Thyroid gland (tissue), 4 donors: ENCODE data around the gene ATAD2B.

Experiments used
- POLR2A ChIP-seq, 2 donors: fragments of 450-650 bp; IDR thresholded peaks; one replicate each; pipeline ENCODE4 v1.6.1; 2017; ENCODE audit warnings: antibody characterized with exemption in 2 of 2, mild to moderate bottlenecking in 2 of 2, moderate library complexity in 1 of 2
- TF ChIP-seq, protein P1 (sequence below), 6 experiments: fragments of 200-600 bp in 3 of 6; fragments of 450-650 bp in 3 of 6; sonication (generic) in 3 of 6; IDR thresholded peaks; one replicate each; pipeline ENCODE4 v1.5.1; 2016 to 2019; ENCODE audit warnings: antibody characterized with exemption in 6 of 6, mild to moderate bottlenecking in 2 of 6, inconsistent platforms in 1 of 6, moderate library complexity in 1 of 6

DNA sequence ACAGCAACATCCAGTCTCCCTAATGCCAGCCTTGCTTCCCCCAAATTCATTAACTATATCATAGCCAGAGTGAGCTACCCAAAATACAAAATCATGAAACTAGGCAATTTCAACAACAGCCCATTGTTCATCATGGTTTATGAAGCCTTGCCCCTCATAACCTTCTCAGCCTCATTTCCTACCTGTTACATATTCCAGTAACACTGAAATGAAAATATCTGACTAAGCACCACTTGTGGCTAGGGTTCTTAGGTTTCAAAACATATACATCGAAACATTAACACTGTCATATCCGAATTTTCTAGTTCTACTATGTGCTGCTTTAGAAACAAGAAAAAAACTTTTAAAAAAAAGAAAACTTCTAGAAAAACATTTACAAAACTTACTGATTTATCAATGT, 59.5 kb downstream of the ATAD2B start:
- TF ChIP-seq, protein P1, sequence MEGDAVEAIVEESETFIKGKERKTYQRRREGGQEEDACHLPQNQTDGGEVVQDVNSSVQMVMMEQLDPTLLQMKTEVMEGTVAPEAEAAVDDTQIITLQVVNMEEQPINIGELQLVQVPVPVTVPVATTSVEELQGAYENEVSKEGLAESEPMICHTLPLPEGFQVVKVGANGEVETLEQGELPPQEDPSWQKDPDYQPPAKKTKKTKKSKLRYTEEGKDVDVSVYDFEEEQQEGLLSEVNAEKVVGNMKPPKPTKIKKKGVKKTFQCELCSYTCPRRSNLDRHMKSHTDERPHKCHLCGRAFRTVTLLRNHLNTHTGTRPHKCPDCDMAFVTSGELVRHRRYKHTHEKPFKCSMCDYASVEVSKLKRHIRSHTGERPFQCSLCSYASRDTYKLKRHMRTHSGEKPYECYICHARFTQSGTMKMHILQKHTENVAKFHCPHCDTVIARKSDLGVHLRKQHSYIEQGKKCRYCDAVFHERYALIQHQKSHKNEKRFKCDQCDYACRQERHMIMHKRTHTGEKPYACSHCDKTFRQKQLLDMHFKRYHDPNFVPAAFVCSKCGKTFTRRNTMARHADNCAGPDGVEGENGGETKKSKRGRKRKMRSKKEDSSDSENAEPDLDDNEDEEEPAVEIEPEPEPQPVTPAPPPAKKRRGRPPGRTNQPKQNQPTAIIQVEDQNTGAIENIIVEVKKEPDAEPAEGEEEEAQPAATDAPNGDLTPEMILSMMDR (IDR thresholded peaks at IDR 0.05) = no peak
- TF ChIP-seq POLR2A (IDR thresholded peaks at IDR 0.05) = no peak
